Neuronal stem cell (in vitro differentiated cells): ENCODE data around the gene NRF1.

Experiments used
- DNase-seq: peaks from one replicate; pipeline ENCODE4 v3.0.0-alpha.2; 2013; ENCODE audit warnings: low spot score
- H2AFZ ChIP-seq: one replicate; pipeline ENCODE4 v1.6.1; 2013; ENCODE audit warnings: mild to moderate bottlenecking, low read length, inconsistent platforms
- H2AK5ac ChIP-seq: 2 replicates; pipeline ENCODE4 v1.6.1; 2013; ENCODE audit warnings: low read depth, mild to moderate bottlenecking, inconsistent platforms, low read length, moderate library complexity, mixed read lengths
- H2BK120ac ChIP-seq: 2 replicates; pipeline ENCODE4 v1.6.1; 2013; ENCODE audit warnings: low read depth, mild to moderate bottlenecking, inconsistent platforms, low read length, moderate library complexity, mixed read lengths
- H2BK12ac ChIP-seq: one replicate; pipeline ENCODE4 v1.6.1; 2013; ENCODE audit warnings: low read length, inconsistent platforms
- H2BK15ac ChIP-seq: 2 replicates; pipeline ENCODE4 v1.6.1; 2013; ENCODE audit warnings: mild to moderate bottlenecking, low read length, inconsistent platforms, mixed read lengths
- H2BK5ac ChIP-seq: one replicate; pipeline ENCODE4 v1.6.1; 2013; ENCODE audit warnings: inconsistent platforms, mild to moderate bottlenecking, low read length, moderate library complexity
- H3K14ac ChIP-seq: one replicate; pipeline ENCODE4 v1.6.1; 2013; ENCODE audit warnings: low read length, inconsistent platforms
- H3K18ac ChIP-seq: 2 replicates; pipeline ENCODE4 v1.6.1; 2013; ENCODE audit warnings: low read length, inconsistent platforms
- H3K23ac ChIP-seq: 2 replicates; pipeline ENCODE4 v1.6.1; 2013; ENCODE audit warnings: low read depth, mild to moderate bottlenecking, mixed read lengths, low read length, inconsistent platforms; ENCODE audit not compliant: poor library complexity
- H3K27ac ChIP-seq: replicated peaks from 3 replicates; pipeline ENCODE4 v1.5.1; 2013; ENCODE audit warnings: low read length, inconsistent platforms
- H3K27me3 ChIP-seq, 3 experiments: 2 replicates each; pipeline ENCODE4 v1.6.1; 2013; ENCODE audit warnings: low read length in 3 of 3, mild to moderate bottlenecking in 2 of 3, inconsistent platforms in 1 of 3, low read depth in 1 of 3, mixed read lengths in 1 of 3, moderate library complexity in 1 of 3; ENCODE audit not compliant: control insufficient read depth in 3 of 3, insufficient read depth in 3 of 3
- H3K36me3 ChIP-seq, 2 donors: replicated peaks in 1 of 2; 2 replicates each; pipeline ENCODE4 v1.6.1; 2013; ENCODE audit warnings: low read length in 2 of 2; ENCODE audit not compliant: control insufficient read depth in 2 of 2, insufficient read depth in 2 of 2
- H3K4ac ChIP-seq: 2 replicates; pipeline ENCODE4 v1.6.1; 2013; ENCODE audit warnings: inconsistent platforms, mild to moderate bottlenecking, low read length, moderate library complexity
- H3K4me1 ChIP-seq, 2 donors: 1 replicate in 1 of 2; 2 replicates in 1 of 2; pipeline ENCODE4 v1.6.1; 2013; ENCODE audit warnings: low read length in 2 of 2, low read depth in 1 of 2; ENCODE audit not compliant: control insufficient read depth in 2 of 2, insufficient read depth in 1 of 2
- H3K4me2 ChIP-seq: one replicate; pipeline ENCODE4 v1.6.1; 2013; ENCODE audit warnings: mild to moderate bottlenecking, low read length, inconsistent platforms; ENCODE audit not compliant: insufficient read depth, poor library complexity, severe bottlenecking
- H3K4me3 ChIP-seq, 2 donors: 2 replicates each; pipeline ENCODE4 v1.5.1; 2013; ENCODE audit warnings: low read length in 2 of 2, mild to moderate bottlenecking in 2 of 2, inconsistent platforms in 1 of 2, moderate library complexity in 1 of 2
- H3K79me1 ChIP-seq: one replicate; pipeline ENCODE4 v1.6.1; 2013; ENCODE audit warnings: low read depth, mild to moderate bottlenecking, inconsistent platforms, low read length, moderate library complexity
- H3K9ac ChIP-seq: one replicate; pipeline ENCODE4 v1.6.1; 2013; ENCODE audit warnings: mild to moderate bottlenecking, low read depth, low read length, inconsistent platforms; ENCODE audit not compliant: poor library complexity
- H3K9me3 ChIP-seq, 2 donors: replicated peaks in 1 of 2; 2 replicates each; pipeline versions ENCODE3 to v1.6.1; 2013; ENCODE audit warnings: low read length in 2 of 2, mild to moderate bottlenecking in 2 of 2, inconsistent platforms in 1 of 2, low read depth in 1 of 2, mixed read lengths in 1 of 2, moderate library complexity in 1 of 2; ENCODE audit not compliant: control insufficient read depth in 2 of 2, insufficient read depth in 1 of 2
- H4K8ac ChIP-seq: one replicate; pipeline ENCODE4 v1.6.1; 2013; ENCODE audit warnings: low read depth, mild to moderate bottlenecking, inconsistent platforms, low read length, moderate library complexity
- H4K91ac ChIP-seq: one replicate; pipeline ENCODE4 v1.6.1; 2013; ENCODE audit warnings: low read length, low read depth, mild to moderate bottlenecking, inconsistent platforms; ENCODE audit not compliant: poor library complexity
- WGBS, 2 donors: extraction: QIAGEN DNeasy Blood & Tissue Kit; methylation state at CpG; one replicate each; pipeline ENCODE4 v1.1.7; 2013; ENCODE audit warnings: missing lambda C conversion rate in 2 of 2, mixed read lengths in 1 of 2; ENCODE audit not compliant: insufficient read length in 2 of 2, insufficient replicate concordance in 1 of 2; ENCODE audit errors: extremely low coverage in 2 of 2; 5-methylcytosine and 5-hydroxymethylcytosine counted together

Gene NRF1

GRCh38 chr7:129751916-129752315 is 140.4 kb downstream of the NRF1 start:
- no peak overlapping the region for H2BK12ac ChIP-seq
- H2AFZ ChIP-seq: no peak overlapping the region
- no peak overlapping the region for H3K23ac ChIP-seq
- H3K9me3 ChIP-seq: no peaks in the 10 kb centered on the region
- no peaks in the 10 kb centered on the region for H3K79me1 ChIP-seq
- no peak overlapping the region for H3K4me3 ChIP-seq
- H3K27me3 ChIP-seq: no peaks in the 10 kb centered on the region
- no peak overlapping the region for H3K18ac ChIP-seq
- H3K9ac ChIP-seq: no peak overlapping the region
- H3K14ac ChIP-seq: no peak overlapping the region
- DNase-seq: no peak
- H3K36me3 ChIP-seq: peaks cover 12 to 61% of the 10 kb centered on the region in 2 donors
- no peak overlapping the region for H2BK5ac ChIP-seq
- H3K4me2 ChIP-seq: no peak overlapping the region
- WGBS, 2 donors: no CpG with 5 or more reads among the region's 1 CpG
- no peak overlapping the region for H3K4ac ChIP-seq
- no peak overlapping the region for H2BK15ac ChIP-seq
- no peak overlapping the region for H2BK120ac ChIP-seq
- H3K4me1 ChIP-seq: peaks cover 0 to 2% of the 10 kb centered on the region in 2 donors
- no peak overlapping the region for H4K91ac ChIP-seq
- no peak overlapping the region for H4K8ac ChIP-seq
- no peak overlapping the region for H3K27ac ChIP-seq
- H2AK5ac ChIP-seq: no peak overlapping the region

- Histone ChIP-seq H2BK15ac (no peak overlapping the region), H3K18ac (no peak overlapping the region), H2AK5ac (no peak overlapping the region), H2BK5ac (no peak overlapping the region), H3K27me3 (no peaks in the 10 kb centered on the region), H3K4me1 (peaks cover 0 to 4% of the 10 kb centered on the region in 2 donors), H3K9ac (no peak overlapping the region), H2BK12ac (no peak overlapping the region), H3K27ac (no peak overlapping the region), H3K36me3 (peaks cover 12 to 55% of the 10 kb centered on the region in 2 donors), H2AFZ (no peak overlapping the region), H3K4me3 (no peak overlapping the region), H3K79me1 (no peaks in the 10 kb centered on the region), H3K4ac (no peak overlapping the region), H2BK120ac (no peak overlapping the region), H4K8ac (no peak overlapping the region), H3K4me2 (no peak overlapping the region), H3K9me3 (no peaks in the 10 kb centered on the region), H3K14ac (no peak overlapping the region), H3K23ac (no peak overlapping the region), H4K91ac (no peak overlapping the region)
- DNase-seq: no peak
- WGBS, 2 donors: no CpG with 5 or more reads among the region's 6 CpGs
Measured at GRCh38 chr7:129752760-129753159, 141.2 kb downstream of the NRF1 start.

DNA sequence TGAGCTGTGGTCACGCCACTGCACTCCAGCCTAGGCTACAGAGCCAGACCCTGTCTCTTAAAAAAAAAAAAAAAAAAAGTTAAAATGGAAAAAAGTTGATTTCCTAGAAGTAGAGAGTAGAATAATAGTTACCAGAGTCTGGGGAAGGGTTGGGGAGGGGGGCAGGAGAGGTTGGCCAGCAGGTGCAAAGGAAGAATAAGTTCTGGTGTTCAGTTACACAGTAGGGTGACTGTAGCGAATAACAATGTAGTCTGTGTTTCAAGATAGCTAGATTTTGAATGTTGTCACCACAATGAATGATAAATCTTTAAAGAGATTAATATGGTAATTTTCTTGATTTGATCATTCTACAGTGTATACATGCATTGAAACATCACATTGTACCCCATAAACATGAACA is 142.9 kb downstream of the NRF1 start:
- Histone ChIP-seq H3K18ac (no peak overlapping the region), H3K9me3 (no peaks in the 10 kb centered on the region), H3K9ac (no peak overlapping the region), H2BK15ac (no peak overlapping the region), H2AFZ (no peak overlapping the region), H2BK12ac (no peak overlapping the region), H3K36me3 (peaks cover 12 to 46% of the 10 kb centered on the region in 2 donors), H3K4me2 (no peak overlapping the region), H3K27ac (no peak overlapping the region), H3K14ac (no peak overlapping the region), H3K23ac (no peak overlapping the region), H2BK120ac (no peak overlapping the region), H3K27me3 (no peaks in the 10 kb centered on the region), H3K79me1 (no peaks in the 10 kb centered on the region), H3K4me1 (peaks cover 0 to 4% of the 10 kb centered on the region in 2 donors), H3K4ac (no peak overlapping the region), H3K4me3 (no peak overlapping the region), H2AK5ac (no peak overlapping the region), H4K8ac (no peak overlapping the region), H2BK5ac (no peak overlapping the region), H4K91ac (no peak overlapping the region)
- no CpG with 5 or more reads among the region's 2 CpGs for WGBS, 2 donors
- DNase-seq: no peak

DNA sequence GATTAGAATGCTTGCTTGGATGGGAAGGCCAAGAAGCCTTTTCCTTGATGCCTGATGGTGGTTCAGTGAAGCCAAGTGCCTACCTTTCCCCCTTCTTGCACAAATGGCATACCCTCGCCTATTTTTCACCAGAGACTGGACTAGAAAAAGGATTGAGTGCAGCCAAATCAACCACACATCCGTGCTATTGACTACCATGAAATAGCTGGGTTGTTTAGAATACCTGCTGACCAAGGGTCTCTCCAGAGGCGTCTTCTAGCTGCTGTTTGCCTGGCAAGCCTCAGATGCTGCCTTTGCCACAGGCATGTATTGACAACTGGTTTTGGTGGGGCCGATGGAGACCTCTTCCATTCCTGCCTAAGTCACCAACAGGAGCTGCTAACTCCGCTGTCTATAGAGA is 146.5 kb downstream of the NRF1 start:
- Histone ChIP-seq H2BK5ac (no peak overlapping the region), H2AFZ (no peak overlapping the region), H3K79me1 (no peaks in the 10 kb centered on the region), H3K9ac (no peak overlapping the region), H3K9me3 (peaks cover 0 to 3% of the 10 kb centered on the region in 2 donors), H3K23ac (no peak overlapping the region), H3K14ac (no peak overlapping the region), H4K91ac (no peak overlapping the region), H2AK5ac (no peak overlapping the region), H2BK15ac (no peak overlapping the region), H3K4me3 (no peak overlapping the region), H2BK120ac (no peak overlapping the region), H3K27me3 (no peaks in the 10 kb centered on the region), H3K4me1 (peaks cover 0 to 4% of the 10 kb centered on the region in 2 donors), H3K18ac (no peak overlapping the region), H4K8ac (no peak overlapping the region), H3K4ac (no peak overlapping the region), H3K27ac (no peak overlapping the region), H3K4me2 (no peak overlapping the region), H3K36me3 (peaks cover 8 to 27% of the 10 kb centered on the region in 2 donors), H2BK12ac (no peak overlapping the region)
- no peak for DNase-seq
- WGBS, 2 donors: no CpG with 5 or more reads among the region's 5 CpGs
